ENCODE results near the gene VNN1. TPM values are rescaled to one million over a fixed set of nuclear protein-coding genes. Genes with fewer than 3 reads are reported as not detected.

The VNN1 gene
- total and polyA plus RNA-seq, 11 donors, result 0.29 to 2.2 (median 0.49) TPM

- H3K36me3 ChIP-seq, result no peaks in the 10 kb centered on the region
- DNase-seq, result no peak
- no peak overlapping the region for H3K4me3 ChIP-seq
- H3K9me3 ChIP-seq, result no peaks in the 10 kb centered on the region
- peaks cover 0 to 2% (median 0%) of the 10 kb centered on the region in 12 donors for H3K4me1 ChIP-seq
- H3K27me3 ChIP-seq, result no peaks in the 10 kb centered on the region
- TF ChIP-seq POLR2A (IDR thresholded peaks at IDR 0.05), result no peak
- TF ChIP-seq, protein P1, sequence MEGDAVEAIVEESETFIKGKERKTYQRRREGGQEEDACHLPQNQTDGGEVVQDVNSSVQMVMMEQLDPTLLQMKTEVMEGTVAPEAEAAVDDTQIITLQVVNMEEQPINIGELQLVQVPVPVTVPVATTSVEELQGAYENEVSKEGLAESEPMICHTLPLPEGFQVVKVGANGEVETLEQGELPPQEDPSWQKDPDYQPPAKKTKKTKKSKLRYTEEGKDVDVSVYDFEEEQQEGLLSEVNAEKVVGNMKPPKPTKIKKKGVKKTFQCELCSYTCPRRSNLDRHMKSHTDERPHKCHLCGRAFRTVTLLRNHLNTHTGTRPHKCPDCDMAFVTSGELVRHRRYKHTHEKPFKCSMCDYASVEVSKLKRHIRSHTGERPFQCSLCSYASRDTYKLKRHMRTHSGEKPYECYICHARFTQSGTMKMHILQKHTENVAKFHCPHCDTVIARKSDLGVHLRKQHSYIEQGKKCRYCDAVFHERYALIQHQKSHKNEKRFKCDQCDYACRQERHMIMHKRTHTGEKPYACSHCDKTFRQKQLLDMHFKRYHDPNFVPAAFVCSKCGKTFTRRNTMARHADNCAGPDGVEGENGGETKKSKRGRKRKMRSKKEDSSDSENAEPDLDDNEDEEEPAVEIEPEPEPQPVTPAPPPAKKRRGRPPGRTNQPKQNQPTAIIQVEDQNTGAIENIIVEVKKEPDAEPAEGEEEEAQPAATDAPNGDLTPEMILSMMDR (IDR thresholded peaks at IDR 0.05), result no peak
- WGBS, 4 donors, result 89 to 92% (median 91%) methylated on average over 10 of the region's 10 CpGs
- intact Hi-C loops (cut with DNase I), result no loop called here
- ATAC-seq, result no peak
- H3K27ac ChIP-seq, result no peak overlapping the region
These were observed 6.0 kb upstream of the VNN1 start for GRCh38 chr6:132719736-132720448.

DNA sequence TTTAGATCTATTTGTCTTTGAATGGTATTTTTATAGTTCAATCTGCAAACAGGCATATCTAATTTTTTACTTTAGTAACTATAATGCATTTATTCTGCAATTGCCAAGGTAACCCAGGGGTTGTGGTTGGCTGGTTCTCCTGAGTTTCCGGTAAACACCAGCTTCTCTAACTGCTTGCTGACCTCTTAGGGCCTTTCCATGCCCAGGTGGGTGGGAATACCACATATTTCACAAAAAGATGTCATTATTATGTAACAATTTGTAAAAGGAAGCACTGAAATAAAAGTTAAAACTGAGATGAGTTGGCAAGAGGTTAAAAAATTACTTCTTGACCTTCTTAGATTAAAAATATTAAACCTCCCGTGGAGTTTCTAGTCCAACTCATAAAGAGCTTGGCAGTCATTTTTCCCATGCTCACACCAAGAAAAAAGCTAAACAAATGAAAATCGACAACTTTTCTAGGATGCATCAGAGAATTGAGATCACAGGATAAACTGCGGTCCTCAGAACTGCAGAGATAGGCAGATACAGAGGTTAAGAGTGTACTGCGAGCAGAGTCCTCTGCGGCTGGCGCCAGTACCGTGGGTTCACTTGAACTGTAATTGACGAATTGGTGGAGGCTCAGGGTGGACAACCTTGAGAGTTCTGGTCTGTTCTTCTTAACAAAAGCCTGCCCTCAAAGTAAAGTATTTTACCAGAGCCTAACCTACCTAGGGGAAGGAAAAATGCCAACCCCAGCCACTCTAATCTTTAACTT, 2.2 kb upstream of the VNN1 start:
- no peak overlapping the region for H3K4me3 ChIP-seq
- WGBS, 4 donors, result 81 to 86% (median 83%) methylated on average over 9 of the region's 9 CpGs
- intact Hi-C loops (cut with DNase I), result no loop called here
- H3K36me3 ChIP-seq, result no peaks in the 10 kb centered on the region
- DNase-seq (no peak), ATAC-seq (no peak)
- TF ChIP-seq, protein P1 (IDR thresholded peaks at IDR 0.05), result no peak
- TF ChIP-seq POLR2A (IDR thresholded peaks at IDR 0.05), result no peak
- H3K4me1 ChIP-seq, result peaks cover 0 to 27% (median 0%) of the 10 kb centered on the region in 12 donors
- H3K27ac ChIP-seq, result no peak overlapping the region
- H3K9me3 ChIP-seq, result no peaks in the 10 kb centered on the region
- no peaks in the 10 kb centered on the region for H3K27me3 ChIP-seq

DNA sequence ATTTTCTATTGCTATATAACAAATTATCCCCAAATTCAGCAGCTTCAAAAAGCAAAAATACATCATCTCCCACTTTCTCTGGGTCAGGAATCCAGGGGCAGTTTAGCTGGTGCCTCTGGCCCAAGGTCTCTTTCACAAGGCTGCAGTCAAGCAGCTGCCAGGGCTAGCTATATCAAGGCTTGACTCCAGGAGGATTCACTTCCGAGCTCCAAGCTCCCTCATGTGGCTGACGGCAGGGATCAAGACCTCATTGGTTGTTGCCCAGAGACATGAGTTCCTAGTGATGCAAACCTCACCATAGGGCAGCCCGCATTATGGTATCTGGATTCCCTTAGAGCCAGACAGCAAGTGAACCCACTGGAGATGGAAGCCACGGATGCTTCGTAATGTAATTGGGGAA, 1.3 kb upstream of the VNN1 start:
- 45 to 50% (median 47%) methylated on average over 5 of the region's 5 CpGs for WGBS, 4 donors
- Histone ChIP-seq H3K9me3 (peaks cover 0 to 2% (median 0%) of the 10 kb centered on the region in 12 donors), H3K36me3 (no peaks in the 10 kb centered on the region), H3K27me3 (no peaks in the 10 kb centered on the region), H3K4me3 (no peak overlapping the region), H3K4me1 (peaks cover 0 to 27% (median 0%) of the 10 kb centered on the region in 12 donors), H3K27ac (peak overlapping the region in 1 of 12 donors; percentile 89)
- peak in 3 of 5 donors; percentile 24 to 28 (median 26) for DNase-seq
- intact Hi-C loops (cut with DNase I), result no loop called here
- TF ChIP-seq, protein P1 (IDR thresholded peaks at IDR 0.05), result peak in 6 of 12 donors; percentile 9 to 39 (median 29)
- no peak for TF ChIP-seq POLR2A (IDR thresholded peaks at IDR 0.05)
- peak in 1 of 4 donors; percentile 42 for ATAC-seq

GRCh38 chr6:132714160-132714559, 305 bp upstream of the VNN1 start:
- H3K4me1 ChIP-seq, result peaks cover 0 to 27% (median 0%) of the 10 kb centered on the region in 12 donors
- ATAC-seq (peak in 1 of 4 donors; percentile 18), DNase-seq (no peak)
- peaks cover 0 to 9% (median 0%) of the 10 kb centered on the region in 12 donors for H3K9me3 ChIP-seq
- H3K4me3 ChIP-seq, result no peak overlapping the region
- no peaks in the 10 kb centered on the region for H3K36me3 ChIP-seq
- H3K27me3 ChIP-seq, result no peaks in the 10 kb centered on the region
- intact Hi-C loops (cut with DNase I), result no loop called here
- WGBS, 4 donors, result 82 to 94% (median 89%) methylated on average over 3 of the region's 3 CpGs
- no peak for TF ChIP-seq POLR2A (IDR thresholded peaks at IDR 0.05)
- TF ChIP-seq, protein P1 (IDR thresholded peaks at IDR 0.05), result no peak
- peak overlapping the region in 4 of 12 donors; percentile 6 to 89 (median 32) for H3K27ac ChIP-seq

Data from heart left ventricle (tissue), 16 donors.